GM21576 (cell line): ENCODE results near the gene EIF4EBP3.
A peak's percentile ranks its signal among the peaks of the same experiment; 100 is the strongest.

ENCODE experiments used
- ATAC-seq: cut with Tn5 transposase; IDR thresholded peaks from one replicate; pipeline ENCODE4 v1.9.1; 2021; ENCODE audit warnings: mild to moderate bottlenecking, moderate library complexity; ENCODE audit not compliant: unreplicated experiment

Gene EIF4EBP3

GRCh38 chr5:140556438-140556837 lies 9.0 kb downstream of the EIF4EBP3 start:
- ATAC-seq, result no peak

GRCh38 chr5:140557136-140557805 lies 9.8 kb downstream of the EIF4EBP3 start, which contains the start of gene SRA1:
Gene SRA1 (minus strand): TSS chr5:140557473. CDS start chr5:140557452, 21 bp downstream.
- ATAC-seq, result peak; percentile 95

- no peak for ATAC-seq
These were observed 10.5 kb downstream of the EIF4EBP3 start for GRCh38 chr5:140557965-140558364.

GRCh38 chr5:140558542-140558941 lies 11.1 kb downstream of the EIF4EBP3 start:
- no peak for ATAC-seq

GRCh38 chr5:140560227-140560626 lies 12.8 kb downstream of the EIF4EBP3 start:
- no peak for ATAC-seq

GRCh38 chr5:140561753-140562523 lies 14.5 kb downstream of the EIF4EBP3 start:
- no peak for ATAC-seq

GRCh38 chr5:140563596-140563995 lies 16.1 kb downstream of the EIF4EBP3 start:
- no peak for ATAC-seq

- peak; percentile 83 for ATAC-seq
These were observed 16.9 kb downstream of the EIF4EBP3 start, which contains the start of the genes APBB3 and SLC35A4 for GRCh38 chr5:140564196-140565023. Gene APBB3 (minus strand): TSS chr5:140564598. CDS start chr5:140564245, 353 bp downstream. Gene SLC35A4 (plus strand): TSS chr5:140564828. CDS start chr5:140567170, 2,342 bp downstream.

GRCh38 chr5:140565024-140565779 lies 17.7 kb downstream of the EIF4EBP3 start:
- no peak for ATAC-seq

- ATAC-seq, result no peak
These were observed 18.3 kb downstream of the EIF4EBP3 start for GRCh38 chr5:140565780-140566095.

- ATAC-seq, result no peak
These were observed 19.2 kb downstream of the EIF4EBP3 start for GRCh38 chr5:140566665-140567064.

GRCh38 chr5:140567136-140567818 lies 19.8 kb downstream of the EIF4EBP3 start:
- ATAC-seq, result no peak

- no peak for ATAC-seq
These were observed 20.4 kb downstream of the EIF4EBP3 start for GRCh38 chr5:140567871-140568270.

GRCh38 chr5:140568443-140569063 lies 21.1 kb downstream of the EIF4EBP3 start:
- no peak for ATAC-seq

- no peak for ATAC-seq
These were observed 21.7 kb downstream of the EIF4EBP3 start for GRCh38 chr5:140569197-140569596.

- no peak for ATAC-seq
These were observed 22.6 kb downstream of the EIF4EBP3 start for GRCh38 chr5:140570058-140570457.

GRCh38 chr5:140570488-140570887 lies 23.0 kb downstream of the EIF4EBP3 start:
- ATAC-seq, result no peak

GRCh38 chr5:140571105-140571504 lies 23.6 kb downstream of the EIF4EBP3 start:
- ATAC-seq, result no peak

GRCh38 chr5:140573683-140574082 lies 26.2 kb downstream of the EIF4EBP3 start:
- ATAC-seq, result no peak

GRCh38 chr5:140574165-140574564 lies 26.7 kb downstream of the EIF4EBP3 start:
- no peak for ATAC-seq
